C4-2B (cell line): Measurements from ENCODE around the gene LEMD3.

Source experiments
- CTCF ChIP-seq: fragments of 450-650 bp; conservative IDR thresholded peaks from 2 replicates; pipeline ENCODE4 v1.5.1; 2017; ENCODE audit warnings: mild to moderate bottlenecking
- ZFX ChIP-seq: fragments of 450-650 bp; IDR thresholded peaks from 2 replicates; pipeline ENCODE4 v1.6.1; 2017

DNA sequence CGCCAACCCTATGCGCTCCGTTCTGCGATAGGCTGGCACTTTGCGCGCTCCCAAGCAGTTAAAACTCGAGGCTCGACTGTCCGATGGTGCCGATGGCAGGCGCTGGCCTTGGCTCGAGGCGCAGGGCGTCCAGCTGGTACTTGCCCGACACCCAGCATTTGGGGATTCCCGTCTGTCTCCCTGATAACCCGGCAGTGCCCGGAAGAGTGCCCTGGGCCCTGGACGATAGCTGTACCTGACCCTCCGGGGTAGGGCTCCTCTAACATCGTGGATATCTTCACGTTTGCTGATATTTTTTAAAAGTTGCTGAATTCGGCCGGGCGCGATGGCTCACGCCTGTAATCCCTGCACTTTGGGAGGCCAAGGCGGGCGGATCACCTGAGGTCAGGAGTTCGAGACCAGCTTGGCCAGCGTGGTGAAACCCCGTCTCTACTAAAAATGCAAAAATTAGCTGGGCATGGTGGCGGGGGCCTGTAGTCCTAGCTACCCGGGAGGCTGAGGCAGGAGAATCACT is 47.4 kb upstream of the LEMD3 start:
- TF ChIP-seq CTCF (no peak), ZFX (no peak)
